Bronchial epithelial cell (primary cell): ENCODE data around the gene JAM3. TPM values are rescaled to one million over a fixed set of nuclear protein-coding genes. Genes with fewer than 3 reads are reported as not detected.

Source experiments
- DNase-seq: peaks from one replicate; pipeline ENCODE4 v3.0.0-alpha.2; 2010; ENCODE audit warnings: low read depth
- FAIRE-seq: peaks from 2 replicates; lab custom pipeline; 2011; peaks lifted over from hg19 to GRCh38; lab: Jason Lieb, UNC
- H3K27me3 ChIP-seq: 2 replicates; pipeline ENCODE4 v1.5.1; 2011; ENCODE audit warnings: low read length; ENCODE audit not compliant: control insufficient read depth, insufficient read depth
- H3K36me3 ChIP-seq: 2 replicates; pipeline ENCODE4 v1.5.1; 2011; ENCODE audit warnings: low read length; ENCODE audit not compliant: control insufficient read depth, insufficient read depth
- H3K4me3 ChIP-seq: 2 replicates; pipeline ENCODE4 v1.5.1; 2011; ENCODE audit warnings: mild to moderate bottlenecking, low read depth, low read length, control low read depth
- CTCF ChIP-seq: IDR thresholded peaks from 2 replicates; pipeline ENCODE4 v1.5.1; 2011; ENCODE audit warnings: mild to moderate bottlenecking, moderate library complexity, low read length, control low read depth, inconsistent platforms; ENCODE audit not compliant: insufficient read depth, severe bottlenecking
- total RNA-seq: library from RNA; depleted of rRNA; stranded (reverse); fragments of >200 nt; gene quantifications from 2 replicates; pipeline ENCODE4 v1.2.1, GENCODE V29; 2014

JAM3 gene
- total RNA-seq, 1 donor from 2014 or later, result 1.6 TPM

GRCh38 chr11:134200688-134201087 is 131.8 kb downstream of the JAM3 start:
- Histone ChIP-seq H3K27me3 (no peaks in the 10 kb centered on the region), H3K4me3 (no peak overlapping the region), H3K36me3 (peaks cover 6% of the 10 kb centered on the region)
- no peak for FAIRE-seq
- no peak for TF ChIP-seq CTCF
- DNase-seq, result no peak

Other genes starting within 250 kb of the JAM3 start
- gene SPATA19, start 223.6 kb upstream of the JAM3 start, total RNA-seq, result not detected in 2 replicates
- gene IGSF9B, start 112.1 kb upstream of the JAM3 start, total RNA-seq, result under 0.01 and 0.38 TPM in 2 replicates
- gene NCAPD3, start 154.9 kb downstream of the JAM3 start, total RNA-seq, result 4.2 and 5.1 TPM in 2 replicates
- gene VPS26B, start 155.6 kb downstream of the JAM3 start, total RNA-seq, result 19.1 and 19.2 TPM in 2 replicates
- 34.3 and 60.3 TPM in 2 replicates for gene THYN1, start 184.3 kb downstream of the JAM3 start, total RNA-seq
- gene ACAD8, start 184.5 kb downstream of the JAM3 start, total RNA-seq, result 13.3 and 17.9 TPM in 2 replicates
- gene GLB1L3, start 207.3 kb downstream of the JAM3 start, total RNA-seq, result 1.7 and 2.1 TPM in 2 replicates